Medulla oblongata (tissue), 1 donor: ENCODE measurements around the gene SCD.
A peak's percentile ranks its signal among the peaks of the same experiment; 100 is the strongest.
"Not testable (repeated sequence)": the region's sequence is repeated elsewhere in the genome, so short reads cannot be mapped to it uniquely, and the experiment has no call there.

Experiments
- DNase-seq: peaks from one replicate; pipeline ENCODE4 v3.0.0-alpha.2; 2015; ENCODE audit errors: extremely low spot score

SCD gene

GRCh38 chr10:100346765-100347567 is at the start of gene SCD:
SCD (plus strand) TSS chr10:100347233; CDS start chr10:100347505, 272 bp downstream.
- DNase-seq = peak; percentile 98

- no peak for DNase-seq
These were observed 49.8 kb upstream of the SCD start for GRCh38 chr10:100297242-100297641.

- not testable (repeated sequence) for DNase-seq
These were observed 45.9 kb upstream of the SCD start for GRCh38 chr10:100301123-100301522.

GRCh38 chr10:100303724-100304319 is 43.2 kb upstream of the SCD start:
- DNase-seq = peak; percentile 54

- DNase-seq = no peak
These were observed 42.6 kb upstream of the SCD start for GRCh38 chr10:100304414-100304813.

- DNase-seq = no peak
These were observed 40.2 kb upstream of the SCD start for GRCh38 chr10:100306861-100307260.

- DNase-seq = no peak
These were observed 39.3 kb upstream of the SCD start for GRCh38 chr10:100307684-100308083.

- DNase-seq = no peak
These were observed 35.7 kb upstream of the SCD start for GRCh38 chr10:100311298-100311697.

GRCh38 chr10:100315615-100316014 is 31.4 kb upstream of the SCD start:
- DNase-seq = peak; percentile 42

GRCh38 chr10:100318207-100318606 is 28.8 kb upstream of the SCD start:
- DNase-seq = no peak

GRCh38 chr10:100319707-100320402 is 27.2 kb upstream of the SCD start:
- DNase-seq = peak; percentile 74

- DNase-seq = no peak
These were observed 21.9 kb upstream of the SCD start for GRCh38 chr10:100325158-100325557.

GRCh38 chr10:100327007-100327717 is 19.9 kb upstream of the SCD start:
- DNase-seq = peak; percentile 77

- DNase-seq = no peak
These were observed 19.4 kb upstream of the SCD start for GRCh38 chr10:100327718-100328009.

GRCh38 chr10:100328198-100328597 is 18.8 kb upstream of the SCD start:
- no peak for DNase-seq

GRCh38 chr10:100330079-100330478 is 17.0 kb upstream of the SCD start, which contains the start of gene PKD2L1:
PKD2L1 (minus strand) TSS chr10:100330228; CDS start chr10:100330103, 125 bp downstream.
- no peak for DNase-seq

GRCh38 chr10:100333106-100333505 is 13.9 kb upstream of the SCD start:
- no peak for DNase-seq

GRCh38 chr10:100333661-100334440 is 13.2 kb upstream of the SCD start:
- DNase-seq = no peak

- DNase-seq = no peak
These were observed 12.3 kb upstream of the SCD start for GRCh38 chr10:100334762-100335161.

- DNase-seq = peak; percentile 87
These were observed 8.5 kb upstream of the SCD start for GRCh38 chr10:100338434-100339036.

GRCh38 chr10:100339236-100339635 is 7.8 kb upstream of the SCD start:
- DNase-seq = no peak
